ENCODE measurements around the gene LAIR1. TPM values are rescaled to one million over a fixed set of nuclear protein-coding genes. Genes with fewer than 3 reads are reported as not detected.

Gene LAIR1
- total and polyA plus RNA-seq, 2 experiments from 2014 or later = 0.10 to 1.3 TPM

DNA sequence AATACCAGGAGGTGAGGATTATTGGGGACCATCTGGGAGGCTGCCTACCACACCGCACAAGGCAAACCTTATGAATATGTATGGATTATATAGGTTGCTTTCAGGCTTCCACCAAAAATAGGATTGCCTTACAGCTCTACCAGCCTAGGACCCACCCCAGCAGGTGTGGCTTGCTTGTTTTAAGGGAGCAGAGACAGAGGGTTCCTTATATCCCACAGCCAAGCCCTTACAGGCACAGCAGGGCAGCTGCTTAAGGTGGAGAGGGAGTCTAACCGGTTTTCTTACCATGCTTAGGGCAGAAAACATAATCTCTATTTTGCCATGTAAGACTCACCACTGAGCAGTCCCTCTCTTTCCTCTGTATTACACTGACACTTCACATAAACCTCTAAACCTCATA, 34.5 kb upstream of the LAIR1 start (continued):
- TF ChIP-seq NANOG (IDR thresholded peaks at IDR 0.05; ENCODE audit: borderline replicate concordance) (no peak), STAT1 (IDR thresholded peaks at IDR 0.05; ENCODE audit: unreplicated experiment) (no peak), EZH2 (IDR thresholded peaks at IDR 0.05; ENCODE audit: low read depth, unreplicated experiment) (no peak), POLR2AphosphoS5 (IDR thresholded peaks at IDR 0.05; ENCODE audit: low read depth) (no peak)
- TF ChIP-seq, protein P1, sequence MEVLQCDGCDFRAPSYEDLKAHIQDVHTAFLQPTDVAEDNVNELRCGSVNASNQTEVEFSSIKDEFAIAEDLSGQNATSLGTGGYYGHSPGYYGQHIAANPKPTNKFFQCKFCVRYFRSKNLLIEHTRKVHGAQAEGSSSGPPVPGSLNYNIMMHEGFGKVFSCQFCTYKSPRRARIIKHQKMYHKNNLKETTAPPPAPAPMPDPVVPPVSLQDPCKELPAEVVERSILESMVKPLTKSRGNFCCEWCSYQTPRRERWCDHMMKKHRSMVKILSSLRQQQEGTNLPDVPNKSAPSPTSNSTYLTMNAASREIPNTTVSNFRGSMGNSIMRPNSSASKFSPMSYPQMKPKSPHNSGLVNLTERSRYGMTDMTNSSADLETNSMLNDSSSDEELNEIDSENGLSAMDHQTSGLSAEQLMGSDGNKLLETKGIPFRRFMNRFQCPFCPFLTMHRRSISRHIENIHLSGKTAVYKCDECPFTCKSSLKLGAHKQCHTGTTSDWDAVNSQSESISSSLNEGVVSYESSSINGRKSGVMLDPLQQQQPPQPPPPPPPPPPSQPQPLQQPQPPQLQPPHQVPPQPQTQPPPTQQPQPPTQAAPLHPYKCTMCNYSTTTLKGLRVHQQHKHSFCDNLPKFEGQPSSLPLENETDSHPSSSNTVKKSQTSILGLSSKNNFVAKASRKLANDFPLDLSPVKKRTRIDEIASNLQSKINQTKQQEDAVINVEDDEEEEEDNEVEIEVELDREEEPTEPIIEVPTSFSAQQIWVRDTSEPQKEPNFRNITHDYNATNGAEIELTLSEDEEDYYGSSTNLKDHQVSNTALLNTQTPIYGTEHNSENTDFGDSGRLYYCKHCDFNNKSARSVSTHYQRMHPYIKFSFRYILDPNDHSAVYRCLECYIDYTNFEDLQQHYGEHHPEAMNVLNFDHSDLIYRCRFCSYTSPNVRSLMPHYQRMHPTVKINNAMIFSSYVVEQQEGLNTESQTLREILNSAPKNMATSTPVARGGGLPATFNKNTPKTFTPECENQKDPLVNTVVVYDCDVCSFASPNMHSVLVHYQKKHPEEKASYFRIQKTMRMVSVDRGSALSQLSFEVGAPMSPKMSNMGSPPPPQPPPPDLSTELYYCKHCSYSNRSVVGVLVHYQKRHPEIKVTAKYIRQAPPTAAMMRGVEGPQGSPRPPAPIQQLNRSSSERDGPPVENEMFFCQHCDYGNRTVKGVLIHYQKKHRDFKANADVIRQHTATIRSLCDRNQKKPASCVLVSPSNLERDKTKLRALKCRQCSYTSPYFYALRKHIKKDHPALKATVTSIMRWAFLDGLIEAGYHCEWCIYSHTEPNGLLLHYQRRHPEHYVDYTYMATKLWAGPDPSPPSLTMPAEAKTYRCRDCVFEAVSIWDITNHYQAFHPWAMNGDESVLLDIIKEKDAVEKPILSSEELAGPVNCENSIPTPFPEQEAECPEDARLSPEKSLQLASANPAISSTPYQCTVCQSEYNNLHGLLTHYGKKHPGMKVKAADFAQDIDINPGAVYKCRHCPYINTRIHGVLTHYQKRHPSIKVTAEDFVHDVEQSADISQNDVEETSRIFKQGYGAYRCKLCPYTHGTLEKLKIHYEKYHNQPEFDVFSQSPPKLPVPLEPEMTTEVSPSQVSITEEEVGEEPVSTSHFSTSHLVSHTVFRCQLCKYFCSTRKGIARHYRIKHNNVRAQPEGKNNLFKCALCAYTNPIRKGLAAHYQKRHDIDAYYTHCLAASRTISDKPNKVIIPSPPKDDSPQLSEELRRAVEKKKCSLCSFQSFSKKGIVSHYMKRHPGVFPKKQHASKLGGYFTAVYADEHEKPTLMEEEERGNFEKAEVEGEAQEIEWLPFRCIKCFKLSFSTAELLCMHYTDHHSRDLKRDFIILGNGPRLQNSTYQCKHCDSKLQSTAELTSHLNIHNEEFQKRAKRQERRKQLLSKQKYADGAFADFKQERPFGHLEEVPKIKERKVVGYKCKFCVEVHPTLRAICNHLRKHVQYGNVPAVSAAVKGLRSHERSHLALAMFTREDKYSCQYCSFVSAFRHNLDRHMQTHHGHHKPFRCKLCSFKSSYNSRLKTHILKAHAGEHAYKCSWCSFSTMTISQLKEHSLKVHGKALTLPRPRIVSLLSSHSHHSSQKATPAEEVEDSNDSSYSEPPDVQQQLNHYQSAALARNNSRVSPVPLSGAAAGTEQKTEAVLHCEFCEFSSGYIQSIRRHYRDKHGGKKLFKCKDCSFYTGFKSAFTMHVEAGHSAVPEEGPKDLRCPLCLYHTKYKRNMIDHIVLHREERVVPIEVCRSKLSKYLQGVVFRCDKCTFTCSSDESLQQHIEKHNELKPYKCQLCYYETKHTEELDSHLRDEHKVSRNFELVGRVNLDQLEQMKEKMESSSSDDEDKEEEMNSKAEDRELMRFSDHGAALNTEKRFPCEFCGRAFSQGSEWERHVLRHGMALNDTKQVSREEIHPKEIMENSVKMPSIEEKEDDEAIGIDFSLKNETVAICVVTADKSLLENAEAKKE (CRISPR knock-in tag; IDR thresholded peaks at IDR 0.05) = no peak

GRCh38 chr19:54395685-54396084, 31.0 kb upstream of the LAIR1 start:
- Histone ChIP-seq H3F3A (replicated peaks; ENCODE audit: low read depth) (no peaks in the 10 kb centered on the region), H3K4me1 (ENCODE audit: insufficient read depth) (peaks cover 8% of the 10 kb centered on the region), H3K4me2 (no peak overlapping the region), H3K4me3 (no peak overlapping the region), H3K27ac (ENCODE audit: low read depth) (no peak overlapping the region), H3K9me2 (ENCODE audit: insufficient read depth) (no peaks in the 10 kb centered on the region), H2AFZ (no peak overlapping the region), H3K27me3 (ENCODE audit: insufficient read depth) (no peaks in the 10 kb centered on the region), H3K36me3 (ENCODE audit: insufficient read depth) (no peaks in the 10 kb centered on the region), H3K79me2 (replicated peaks; ENCODE audit: insufficient read depth) (no peaks in the 10 kb centered on the region), H4K20me1 (replicated peaks; ENCODE audit: insufficient read depth) (no peaks in the 10 kb centered on the region; the same call in 1 of the 2 replicates)
- ATAC-seq (no peak), DNase-seq (ENCODE audit: low spot score) (no peak)
- Mint-ChIP-seq H3K4me1 (peaks cover 13% of the 10 kb centered on the region), H3K36me3 (ENCODE audit: low read depth) (no peaks in the 10 kb centered on the region), H3K27ac (no peak overlapping the region), H3K27me3 (ENCODE audit: insufficient read depth, low read depth, poor library complexity) (peaks cover 5% of the 10 kb centered on the region), H3K4me3 (no peak overlapping the region), H3K9me3 (0 out of 3 replicates have a peak, but pooled peaks cover 4% of the 10 kb centered on the region)
- TF ChIP-seq CREB1 (CRISPR knock-in tag; IDR thresholded peaks at IDR 0.05; ENCODE audit: low read depth) (no peak), ETS1 (IDR thresholded peaks at IDR 0.05) (no peak), ZNF114 (CRISPR knock-in tag; IDR thresholded peaks at IDR 0.05) (no peak), STAT1 (IDR thresholded peaks at IDR 0.05; ENCODE audit: unreplicated experiment) (no peak), EZH2 (IDR thresholded peaks at IDR 0.05; ENCODE audit: low read depth, unreplicated experiment) (no peak)

Measured in GM23338 (cell line).